ENCODE results near the gene PKNOX2. TPM values are rescaled to one million over a fixed set of nuclear protein-coding genes. Genes with fewer than 3 reads are reported as not detected.

PKNOX2 gene
- total RNA-seq, 1 donor from 2014 or later, result 34.9 TPM

DNA sequence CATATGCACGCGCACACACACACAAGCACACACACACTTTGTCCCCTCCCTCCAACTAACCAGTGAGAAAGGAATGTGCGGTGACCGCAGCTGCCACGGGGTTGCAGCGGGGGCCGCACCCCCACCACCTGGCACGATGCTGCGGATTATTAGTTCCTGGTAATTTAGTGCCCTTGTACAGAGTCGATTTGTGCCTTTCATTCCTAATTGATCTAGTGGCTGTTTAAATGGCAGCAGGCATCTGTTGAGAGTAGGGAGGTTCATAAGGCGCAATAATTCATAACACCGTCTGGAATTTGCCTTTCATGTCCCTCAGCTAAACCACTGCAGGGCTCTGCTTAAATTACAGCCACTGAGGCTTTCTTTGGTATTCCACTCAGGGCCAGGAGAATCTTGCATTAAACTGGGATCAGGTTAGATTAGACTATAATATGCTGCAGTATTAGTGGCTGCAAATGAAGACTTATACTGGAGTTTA is 217.8 kb downstream of the PKNOX2 start:
- Mint-ChIP-seq H3K4me1 (ENCODE audit: low read depth) (peaks cover 8% of the 10 kb centered on the region), H3K9me3 (ENCODE audit: low read depth) (no peaks in the 10 kb centered on the region), H3K36me3 (ENCODE audit: low read depth) (peaks cover 17% of the 10 kb centered on the region), H3K4me3 (ENCODE audit: unreplicated experiment) (no peak overlapping the region), H3K27me3 (ENCODE audit: low read depth) (no peaks in the 10 kb centered on the region), H3K27ac (ENCODE audit: unreplicated experiment) (no peak overlapping the region)
- DNase-seq (ENCODE audit: low spot score), result no peak
- no peak for TF ChIP-seq CTCF (IDR thresholded peaks at IDR 0.05)

- no peaks in the 10 kb centered on the region for H3K9me3 Mint-ChIP-seq (ENCODE audit: low read depth)
- H3K27ac Mint-ChIP-seq (ENCODE audit: unreplicated experiment), result no peak overlapping the region
- no peak for TF ChIP-seq CTCF (IDR thresholded peaks at IDR 0.05)
- H3K27me3 Mint-ChIP-seq (ENCODE audit: low read depth), result no peaks in the 10 kb centered on the region
- peaks cover 4% of the 10 kb centered on the region for H3K4me1 Mint-ChIP-seq (ENCODE audit: low read depth)
- DNase-seq (ENCODE audit: low spot score), result no peak
- H3K4me3 Mint-ChIP-seq (ENCODE audit: unreplicated experiment), result no peak overlapping the region
- peaks cover 20% of the 10 kb centered on the region for H3K36me3 Mint-ChIP-seq (ENCODE audit: low read depth)
Measured at GRCh38 chr11:125382822-125383221, 218.3 kb downstream of the PKNOX2 start.

DNA sequence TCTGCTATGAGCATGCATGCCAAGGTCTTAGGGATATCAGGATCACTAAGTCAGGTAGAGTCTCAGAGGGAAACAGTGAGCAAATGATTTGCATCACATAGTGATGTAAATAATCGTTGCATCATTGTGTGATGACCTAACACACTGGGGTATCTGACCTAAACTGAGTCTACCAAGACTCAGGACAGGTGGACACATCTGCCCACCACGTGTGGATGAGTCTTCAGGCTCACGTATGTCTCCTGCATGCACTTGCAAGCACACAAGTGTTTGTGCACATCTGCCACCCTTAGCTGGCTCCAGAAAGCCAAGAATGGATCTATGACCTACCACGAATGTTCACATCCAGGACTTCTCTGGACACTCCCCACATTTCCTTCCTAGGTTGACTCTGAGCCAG is 220.3 kb downstream of the PKNOX2 start:
- TF ChIP-seq CTCF (IDR thresholded peaks at IDR 0.05), result no peak
- Mint-ChIP-seq H3K36me3 (ENCODE audit: low read depth) (peaks cover 26% of the 10 kb centered on the region), H3K27ac (ENCODE audit: unreplicated experiment) (no peak overlapping the region), H3K9me3 (ENCODE audit: low read depth) (no peaks in the 10 kb centered on the region), H3K4me3 (ENCODE audit: unreplicated experiment) (no peak overlapping the region), H3K4me1 (ENCODE audit: low read depth) (peaks cover 3% of the 10 kb centered on the region), H3K27me3 (ENCODE audit: low read depth) (no peaks in the 10 kb centered on the region)
- DNase-seq (ENCODE audit: low spot score), result no peak

- TF ChIP-seq CTCF (IDR thresholded peaks at IDR 0.05), result no peak
- Mint-ChIP-seq H3K36me3 (ENCODE audit: low read depth) (peaks cover 19% of the 10 kb centered on the region), H3K4me3 (ENCODE audit: unreplicated experiment) (no peak overlapping the region), H3K27me3 (ENCODE audit: low read depth) (no peaks in the 10 kb centered on the region), H3K4me1 (ENCODE audit: low read depth) (peaks cover 22% of the 10 kb centered on the region), H3K9me3 (ENCODE audit: low read depth) (no peaks in the 10 kb centered on the region), H3K27ac (ENCODE audit: unreplicated experiment) (no peak overlapping the region)
- DNase-seq (ENCODE audit: low spot score), result no peak
Measured at GRCh38 chr11:125387901-125388300, 223.3 kb downstream of the PKNOX2 start.

DNA sequence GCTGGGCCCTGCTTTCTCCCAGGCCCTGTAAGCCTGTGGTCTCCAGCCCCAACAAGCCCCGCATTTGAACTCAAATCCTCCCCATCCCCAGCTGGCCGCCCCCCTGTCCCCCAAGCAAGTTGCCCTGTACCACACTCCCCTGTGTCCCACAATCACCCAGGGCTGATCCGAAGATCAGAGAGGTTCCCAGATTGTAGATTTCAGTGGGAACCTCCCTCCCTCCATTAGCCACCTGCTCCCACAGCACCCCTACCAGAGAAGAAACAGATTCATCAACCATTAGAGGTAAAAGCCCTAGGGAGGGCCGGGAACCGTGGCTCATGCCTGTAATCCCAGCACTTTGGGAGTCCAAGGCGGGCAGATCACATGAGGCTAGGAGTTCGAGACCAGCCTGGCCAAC is 224.1 kb downstream of the PKNOX2 start:
- Mint-ChIP-seq H3K36me3 (ENCODE audit: low read depth) (peaks cover 23% of the 10 kb centered on the region), H3K4me1 (ENCODE audit: low read depth) (peaks cover 22% of the 10 kb centered on the region), H3K9me3 (ENCODE audit: low read depth) (no peaks in the 10 kb centered on the region), H3K4me3 (ENCODE audit: unreplicated experiment) (no peak overlapping the region), H3K27me3 (ENCODE audit: low read depth) (no peaks in the 10 kb centered on the region), H3K27ac (ENCODE audit: unreplicated experiment) (no peak overlapping the region)
- no peak for DNase-seq (ENCODE audit: low spot score)
- no peak for TF ChIP-seq CTCF (IDR thresholded peaks at IDR 0.05)
